H1 (cell line): ENCODE measurements around the gene SF3B6. TPM values are rescaled to one million over a fixed set of nuclear protein-coding genes. Genes with fewer than 3 reads are reported as not detected.

Experiments
- CTCF ChIA-PET: fragments of 300-600 bp; sonication (Branson Sonifier 250); formaldehyde crosslinking; loops from one replicate; lab custom pipeline; 2021; ENCODE audit not compliant: partially characterized antibody; lab: Charles Lee
- POLR2A ChIA-PET: fragments of 300-600 bp; sonication (Branson Sonifier 250); formaldehyde crosslinking; loops from one replicate; lab custom pipeline; 2021; ENCODE audit warnings: inconsistent platforms; ENCODE audit not compliant: partially characterized antibody; lab: Charles Lee
- DNase-seq, 2 experiments: peaks; one replicate each; pipeline versions ENCODE4 v3.0.0 to v3.0.0-alpha.2; 2010 to 2022; ENCODE audit warnings: low spot score in 2 of 2, low read depth in 1 of 2, mixed read lengths in 1 of 2
- FAIRE-seq: peaks from 2 replicates; lab custom pipeline; 2011; peaks lifted over from hg19 to GRCh38; lab: Jason Lieb, UNC
- H2AFZ ChIP-seq: 2 replicates; pipeline ENCODE4 v1.8.1; 2012; ENCODE audit warnings: low read length, inconsistent platforms
- H2AK5ac ChIP-seq: 2 replicates; pipeline ENCODE4 v1.6.1; 2013; ENCODE audit warnings: low read depth, low read length
- H2BK120ac ChIP-seq: replicated peaks from 2 replicates; pipeline ENCODE3; 2013; ENCODE audit warnings: low read depth, low read length, inconsistent platforms
- H2BK12ac ChIP-seq: 2 replicates; pipeline ENCODE4 v1.6.1; 2013; ENCODE audit warnings: low read depth, low read length
- H2BK15ac ChIP-seq: 2 replicates; pipeline ENCODE4 v1.6.1; 2013; ENCODE audit warnings: low read length
- H2BK20ac ChIP-seq: 2 replicates; pipeline ENCODE4 v1.6.1; 2013; ENCODE audit warnings: low read length
- H2BK5ac ChIP-seq: 2 replicates; pipeline ENCODE4 v1.6.1; 2013; ENCODE audit warnings: low read depth, low read length
- H3K14ac ChIP-seq: 2 replicates; pipeline ENCODE4 v1.6.1; 2013; ENCODE audit warnings: inconsistent platforms; ENCODE audit not compliant: insufficient read length
- H3K18ac ChIP-seq: 2 replicates; pipeline ENCODE4 v1.6.1; 2013; ENCODE audit warnings: low read length; ENCODE audit errors: extremely low read depth
- H3K23ac ChIP-seq: 2 replicates; pipeline ENCODE4 v1.6.1; 2013; ENCODE audit warnings: inconsistent platforms; ENCODE audit not compliant: insufficient read length
- H3K23me2 ChIP-seq: 2 replicates; pipeline ENCODE4 v1.6.1; 2013; ENCODE audit warnings: low read depth, low read length
- H3K27ac ChIP-seq: 2 replicates; pipeline ENCODE4 v1.6.1; 2011; ENCODE audit warnings: low read depth, low read length, inconsistent platforms
- H3K27me3 ChIP-seq, 4 experiments: replicated peaks in 1 of 4; 1 replicate in 1 of 4; 2 replicates in 3 of 4; pipeline versions ENCODE4 v1.6.1 to v1.8.1; 2011 to 2013; ENCODE audit warnings: low read length in 3 of 4, mild to moderate bottlenecking in 3 of 4, inconsistent platforms in 2 of 4, mixed read lengths in 2 of 4, moderate library complexity in 1 of 4; ENCODE audit not compliant: control insufficient read depth in 3 of 4, insufficient read depth in 3 of 4; ENCODE audit errors: extremely low read depth in 1 of 4
- H3K36me3 ChIP-seq, 4 experiments: 2 replicates each; pipeline versions ENCODE4 v1.6.1 to v1.8.1; 2011 to 2013; ENCODE audit warnings: mild to moderate bottlenecking in 4 of 4, low read length in 3 of 4, moderate library complexity in 2 of 4, control low read depth in 1 of 4, inconsistent platforms in 1 of 4; ENCODE audit not compliant: insufficient read depth in 4 of 4, control insufficient read depth in 2 of 4
- H3K4ac ChIP-seq: replicated peaks from 2 replicates; pipeline ENCODE3; 2013; ENCODE audit warnings: low read length, low read depth, mixed read lengths, inconsistent platforms; ENCODE audit not compliant: insufficient read length
- H3K4me1 ChIP-seq, 4 experiments: replicated peaks in 1 of 4; 1 replicate in 1 of 4; 2 replicates in 3 of 4; pipeline versions ENCODE4 v1.6.1 to v1.8.1; 2011 to 2013; ENCODE audit warnings: low read length in 3 of 4, inconsistent platforms in 2 of 4, mixed read lengths in 1 of 4; ENCODE audit not compliant: insufficient read depth in 4 of 4, control insufficient read depth in 3 of 4
- H3K4me2 ChIP-seq, 2 experiments: 2 replicates each; pipeline versions ENCODE4 v1.6.1 to v1.8.1; 2011 to 2013; ENCODE audit warnings: low read depth in 2 of 2, low read length in 2 of 2, control low read depth in 1 of 2, inconsistent platforms in 1 of 2, mild to moderate bottlenecking in 1 of 2; ENCODE audit not compliant: insufficient read depth in 1 of 2
- H3K4me3 ChIP-seq, 4 experiments: fragments of 200-600, 300-600 bp in 1 of 4; sonication (generic), shearing (Covaris generic), sonication (Bioruptor Twin) in 1 of 4; 2 replicates each; pipeline versions ENCODE4 v1.5.1 to v1.8.1; 2011 to 2016; ENCODE audit warnings: low read length in 4 of 4, low read depth in 3 of 4, control low read depth in 2 of 4, inconsistent platforms in 2 of 4, mild to moderate bottlenecking in 2 of 4, mixed read lengths in 1 of 4, moderate library complexity in 1 of 4; ENCODE audit not compliant: insufficient read depth in 2 of 4; ENCODE audit errors: extremely low read depth in 1 of 4
- H3K56ac ChIP-seq: replicated peaks from 2 replicates; pipeline ENCODE3; 2013; ENCODE audit warnings: low read depth, mild to moderate bottlenecking, mixed read lengths, low read length, inconsistent platforms; ENCODE audit not compliant: insufficient read length
- H3K79me1 ChIP-seq: 2 replicates; pipeline ENCODE4 v1.6.1; 2013; ENCODE audit warnings: low read depth, low read length, control low read depth
- H3K79me2 ChIP-seq, 2 experiments: 2 replicates each; pipeline versions ENCODE4 v1.6.1 to v1.8.1; 2012 to 2013; ENCODE audit warnings: low read length in 2 of 2, mild to moderate bottlenecking in 2 of 2, inconsistent platforms in 1 of 2; ENCODE audit not compliant: insufficient read depth in 2 of 2, control insufficient read depth in 1 of 2
- H3K9ac ChIP-seq, 4 experiments: replicated peaks in 1 of 4; 1 replicate in 1 of 4; 2 replicates in 3 of 4; pipeline versions ENCODE4 v1.6.1 to v1.8.1; 2011 to 2013; ENCODE audit warnings: low read depth in 3 of 4, low read length in 3 of 4, control low read depth in 2 of 4, mild to moderate bottlenecking in 2 of 4, moderate library complexity in 2 of 4, inconsistent platforms in 1 of 4; ENCODE audit errors: extremely low read depth in 1 of 4
- H3K9me3 ChIP-seq, 2 experiments: 2 replicates each; pipeline versions ENCODE4 v1.6.1 to v1.8.1; 2012 to 2013; ENCODE audit warnings: mild to moderate bottlenecking in 2 of 2, moderate library complexity in 2 of 2, control low read depth in 1 of 2, inconsistent platforms in 1 of 2, low read depth in 1 of 2, low read length in 1 of 2, mixed read lengths in 1 of 2; ENCODE audit not compliant: insufficient read depth in 2 of 2
- H4K20me1 ChIP-seq, 2 experiments: replicated peaks in 1 of 2; 2 replicates each; pipeline versions ENCODE3 to v1.8.1; 2011 to 2013; ENCODE audit warnings: inconsistent platforms in 2 of 2, low read length in 2 of 2, mild to moderate bottlenecking in 1 of 2; ENCODE audit not compliant: insufficient read depth in 2 of 2, control insufficient read depth in 1 of 2
- H4K5ac ChIP-seq: 2 replicates; pipeline ENCODE4 v1.6.1; 2013; ENCODE audit warnings: low read length, low read depth, mixed read lengths, inconsistent platforms; ENCODE audit not compliant: insufficient read length
- H4K8ac ChIP-seq: 2 replicates; pipeline ENCODE4 v1.8.0; 2013; ENCODE audit warnings: mild to moderate bottlenecking, moderate library complexity, low read length, inconsistent platforms; ENCODE audit not compliant: insufficient read depth; ENCODE audit errors: extremely low read depth
- H4K91ac ChIP-seq: replicated peaks from 2 replicates; pipeline ENCODE3; 2013; ENCODE audit warnings: low read length, mixed read lengths, inconsistent platforms; ENCODE audit not compliant: insufficient read length
- POLR2AphosphoS5 ChIP-seq: IDR thresholded peaks from 2 replicates; pipeline ENCODE4 v1.6.1; 2011; ENCODE audit warnings: low read depth, low read length
- RAD21 ChIP-seq, 2 experiments: IDR thresholded peaks in 1 of 2; conservative IDR thresholded peaks in 1 of 2; 2 replicates each; pipeline ENCODE4 v1.6.1; 2011; ENCODE audit warnings: low read depth in 2 of 2, low read length in 2 of 2, improper control_type of control experiment in 1 of 2, inconsistent platforms in 1 of 2, mild to moderate bottlenecking in 1 of 2, moderate library complexity in 1 of 2
- RFX5 ChIP-seq: IDR thresholded peaks from 2 replicates; pipeline ENCODE4 v1.6.1; 2011; ENCODE audit warnings: low read depth, low read length, improper control_type of control experiment, borderline replicate concordance
- TAF7 ChIP-seq: optimal IDR thresholded peaks from 2 replicates; pipeline ENCODE3; 2011; ENCODE audit warnings: low read depth, mild to moderate bottlenecking, inconsistent platforms, low read length, moderate library complexity, borderline replicate concordance
- WGBS, 2 experiments: shearing (Covaris generic) in 1 of 2; methylation state at CpG; one replicate each; pipeline versions ENCODE4 v1.1.6 to v1.1.7; 2013 to 2015; ENCODE audit warnings: low lambda C conversion rate in 2 of 2, mixed read lengths in 2 of 2, inconsistent platforms in 1 of 2, low coverage in 1 of 2, missing lambda C conversion rate in 1 of 2; ENCODE audit not compliant: insufficient replicate concordance in 2 of 2, insufficient coverage in 1 of 2, insufficient read length in 1 of 2; ENCODE audit errors: extremely low coverage in 1 of 2, missing lambda C conversion rate in 1 of 2; 5-methylcytosine and 5-hydroxymethylcytosine counted together
- polyA plus RNA-seq, 7 experiments: library from polyadenylated mRNA; depleted of rRNA in 3 of 7; stranded (reverse) in 5 of 7; unstranded in 2 of 7; fragments of >200 nt in 5 of 7; fragments of 200-250 nt in 2 of 7; gene quantifications; 1 replicate in 5 of 7; 2 replicates in 1 of 7; 4 replicates in 1 of 7; pipeline versions ENCODE4 v1.2.1 to v1.2.3, GENCODE V29; 2011 to 2013; ENCODE audit warnings: missing spikeins in 2 of 7, mixed read lengths in 2 of 7
- total RNA-seq: library from RNA; stranded (reverse); fragmentation: NEBNext Ultra II Directional; extraction: Animal tissue kit (Norgen Biotek cat#: 25700); gene quantifications from 2 replicates; pipeline ENCODE4 v1.2.1, GENCODE V29; 2021

Gene SF3B6
- total and polyA plus RNA-seq, 2 of the 8 experiments (the other 6 are each of a cell fraction or from before 2014, with no cell fraction given): 126 to 155 TPM

DNA sequence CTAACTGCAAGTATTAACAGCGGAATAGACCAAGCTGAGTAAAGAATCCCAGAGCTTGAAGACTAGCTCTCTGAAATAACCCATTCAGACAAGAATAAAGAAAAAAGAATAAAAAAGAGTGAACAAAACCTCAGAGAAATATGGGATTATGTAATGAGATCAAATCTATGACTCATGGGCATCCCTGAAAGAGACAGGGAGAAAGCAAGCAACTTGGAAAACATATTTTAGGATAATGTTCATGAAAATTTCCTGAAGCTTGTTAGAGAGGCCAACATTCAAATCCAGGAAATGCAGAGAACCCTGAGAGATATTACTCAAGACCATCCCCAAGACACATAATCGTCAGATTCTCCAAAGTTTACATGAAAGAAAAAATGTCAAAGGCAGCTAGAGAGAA is 29.7 kb upstream of the SF3B6 start:
- Histone ChIP-seq H3K4me1 (no peaks in the 10 kb centered on the region), H4K8ac (no peak overlapping the region), H2AFZ (no peak overlapping the region), H3K36me3 (no peaks in the 10 kb centered on the region), H2BK120ac (no peak overlapping the region), H3K18ac (no peak overlapping the region), H2BK12ac (no peak overlapping the region), H3K27me3 (no peaks in the 10 kb centered on the region), H3K4me3 (no peak overlapping the region), H2AK5ac (no peak overlapping the region)
- ChIA-PET POLR2A (interaction anchor here (1.3 kb wide), 1 partner anchor 16 kb away, joined by 3 read pairs; no protein-coding TSS in a partner anchor), CTCF (interaction anchor here (0.7 to 0.9 kb wide), 2 partner anchors 55 to 75 kb away, joined by 3 to 4 read pairs; no protein-coding TSS in a partner anchor)
- TF ChIP-seq TAF7 (no peak), RFX5 (no peak), RAD21 (IDR thresholded peaks at IDR 0.05 in 1 of 2, conservative IDR thresholded peaks at IDR 0.05 in 1 of 2; ENCODE audit: low read depth in 2 of 2, low read length in 2 of 2) (no peak), POLR2AphosphoS5 (no peak)
- TF ChIP-seq, all 59 proteins: peak for 0
- Histone ChIP-seq H3K14ac (no peak overlapping the region), H2BK5ac (no peak overlapping the region), H3K79me1 (no peaks in the 10 kb centered on the region), H4K91ac (no peak overlapping the region), H3K27ac (no peak overlapping the region), H4K5ac (no peak overlapping the region), H3K9ac (no peak overlapping the region), H3K4me2 (no peak overlapping the region), H4K20me1 (no peaks in the 10 kb centered on the region), H2BK15ac (no peak overlapping the region), H3K23me2 (no peaks in the 10 kb centered on the region), H2BK20ac (no peak overlapping the region), H3K23ac (no peak overlapping the region), H3K9me3 (no peaks in the 10 kb centered on the region; a peak in 1 of 4 replicates), H3K4ac (no peak overlapping the region), H3K79me2 (no peaks in the 10 kb centered on the region), H3K56ac (no peak overlapping the region)
- WGBS, 2 experiments: 21% methylated on average over 2 of the region's 2 CpGs; no CpG with 5 or more reads in 1 of the 2 experiments
- no peak for DNase-seq
- FAIRE-seq: no peak
